AG08396 (cell line): ENCODE data around the gene GRIK1.
"Not testable (repeated sequence)": the region's sequence is repeated elsewhere in the genome, so short reads cannot be mapped to it uniquely, and the experiment has no call there.

Experiments
- DNase-seq: peaks from one replicate; pipeline ENCODE4 v3.0.0; 2012; ENCODE audit warnings: low spot score, mixed read lengths

Gene GRIK1

DNA sequence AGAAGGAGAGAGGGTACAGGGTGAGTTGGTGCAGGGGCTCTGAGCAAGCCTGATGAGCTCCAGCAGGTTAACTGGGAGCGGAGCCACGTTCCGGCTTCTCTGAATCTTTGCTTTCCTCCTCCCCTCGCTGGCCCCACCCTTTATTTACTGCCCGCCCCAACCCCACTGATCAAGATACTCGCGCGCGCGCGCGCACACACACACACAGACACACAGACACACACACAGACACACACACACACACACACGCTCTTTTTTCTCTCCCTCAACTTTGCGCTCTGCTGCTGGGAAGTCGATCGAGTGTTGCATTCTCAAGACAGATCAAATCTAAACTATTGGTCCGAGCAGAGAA is at the start of gene GRIK1:
Gene GRIK1, minus strand, starts transcription at position 73 of the 352 bp plus-strand sequence.
- no peak for DNase-seq

GRCh38 chr21:29987762-29988161 is 48.0 kb upstream of the GRIK1 start:
- no peak for DNase-seq

GRCh38 chr21:29985866-29986265 is 46.1 kb upstream of the GRIK1 start:
- DNase-seq: no peak

- DNase-seq: no peak
Observed at GRCh38 chr21:29979043-29979442, 39.2 kb upstream of the GRIK1 start.

GRCh38 chr21:29975776-29976175 is 36.0 kb upstream of the GRIK1 start:
- no peak for DNase-seq

DNA sequence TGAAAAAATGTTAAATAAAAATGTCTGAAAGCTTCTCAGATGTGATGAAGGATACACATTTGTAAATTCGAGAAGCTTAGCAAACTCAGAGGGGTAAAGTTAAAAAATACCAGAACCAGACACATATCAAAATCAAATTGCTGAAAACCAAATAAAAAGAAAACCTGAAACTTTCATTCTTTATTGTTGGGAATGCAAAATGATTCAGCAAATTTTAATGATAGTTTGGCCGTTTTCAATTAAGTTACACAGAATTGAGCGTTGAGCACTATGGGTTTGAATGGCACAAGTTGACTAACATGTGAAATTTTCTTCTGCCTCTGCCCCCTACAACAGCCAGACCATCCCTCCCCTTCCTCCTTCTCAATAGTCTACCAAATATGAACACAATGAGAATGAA is 33.5 kb upstream of the GRIK1 start:
- DNase-seq: no peak

DNA sequence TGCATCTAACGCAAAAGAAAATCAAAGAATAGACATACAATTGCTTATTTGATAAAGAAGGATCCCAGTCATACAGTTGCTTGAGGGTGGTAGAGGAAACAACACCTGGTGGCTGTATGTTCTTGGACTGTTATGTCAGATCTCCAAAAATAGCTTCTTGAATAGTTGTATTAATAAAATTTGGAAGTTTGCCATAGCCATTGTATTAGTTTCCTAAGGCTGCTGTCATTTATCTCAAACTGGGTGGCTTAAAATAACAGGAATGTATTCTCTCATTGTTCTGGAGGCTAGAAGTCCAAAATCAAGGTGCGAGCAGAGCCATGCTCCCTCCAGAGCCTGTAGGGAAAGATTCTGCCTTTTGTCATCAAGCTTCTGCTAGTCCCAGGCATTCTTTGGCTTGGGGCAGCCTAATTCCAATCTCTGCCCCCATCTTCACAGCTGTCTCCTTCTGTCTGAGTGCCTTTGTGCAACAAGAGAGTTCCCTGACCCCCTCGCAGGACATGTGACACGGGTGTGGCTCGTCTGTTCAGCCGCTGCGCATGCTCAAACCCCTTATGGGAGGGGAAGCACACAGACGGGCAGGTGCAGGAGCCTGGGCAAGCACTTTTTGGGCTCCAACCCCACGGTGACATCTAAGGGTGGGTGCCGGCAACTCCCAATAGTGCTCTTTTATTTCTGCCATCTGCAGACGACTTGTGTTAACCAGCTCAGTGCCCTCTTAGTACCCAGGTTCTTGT is 21.7 kb upstream of the GRIK1 start:
- no peak for DNase-seq

DNA sequence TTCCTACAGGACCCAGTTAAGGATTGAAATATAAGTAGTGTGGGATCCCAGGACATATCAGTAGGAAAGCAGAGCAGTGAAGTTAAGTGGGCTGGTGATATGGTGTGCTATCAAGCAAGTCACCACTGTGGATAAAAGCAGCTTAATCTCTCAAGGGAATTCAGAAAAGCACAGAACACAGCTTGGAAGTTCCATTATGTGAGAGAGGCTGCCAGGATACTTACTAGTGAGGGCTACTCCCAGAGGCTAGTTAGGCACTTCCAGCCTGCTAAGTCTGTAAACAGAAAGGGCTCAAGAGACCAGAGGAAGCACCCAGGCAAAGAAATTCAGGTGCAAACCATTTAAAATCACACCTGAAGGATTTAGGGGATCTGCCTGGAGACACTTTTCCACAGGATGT is 18.8 kb upstream of the GRIK1 start:
- DNase-seq: no peak

- DNase-seq: not testable (repeated sequence)
Observed at GRCh38 chr21:29958035-29958434, 18.2 kb upstream of the GRIK1 start.

DNA sequence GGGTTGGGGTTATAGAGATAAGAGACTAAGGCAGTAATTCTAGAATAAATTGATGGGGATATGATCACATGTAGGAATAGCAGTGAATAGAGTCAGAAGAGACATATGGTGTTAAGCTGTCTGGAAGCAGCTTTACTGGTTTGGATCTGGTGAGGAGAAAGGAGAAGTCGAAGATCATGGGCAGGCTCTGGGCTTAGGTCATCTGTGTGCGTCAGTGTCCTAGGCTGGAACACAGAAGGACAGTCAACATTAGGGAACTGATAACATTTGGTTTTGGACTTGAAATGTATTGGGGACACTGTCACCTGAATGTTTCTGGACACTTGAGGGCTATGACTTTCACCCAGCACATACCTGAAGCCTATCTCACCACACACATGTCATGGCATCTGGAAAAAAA is 13.9 kb upstream of the GRIK1 start:
- DNase-seq: no peak

GRCh38 chr21:29953072-29953471 is 13.3 kb upstream of the GRIK1 start:
- DNase-seq: no peak

DNA sequence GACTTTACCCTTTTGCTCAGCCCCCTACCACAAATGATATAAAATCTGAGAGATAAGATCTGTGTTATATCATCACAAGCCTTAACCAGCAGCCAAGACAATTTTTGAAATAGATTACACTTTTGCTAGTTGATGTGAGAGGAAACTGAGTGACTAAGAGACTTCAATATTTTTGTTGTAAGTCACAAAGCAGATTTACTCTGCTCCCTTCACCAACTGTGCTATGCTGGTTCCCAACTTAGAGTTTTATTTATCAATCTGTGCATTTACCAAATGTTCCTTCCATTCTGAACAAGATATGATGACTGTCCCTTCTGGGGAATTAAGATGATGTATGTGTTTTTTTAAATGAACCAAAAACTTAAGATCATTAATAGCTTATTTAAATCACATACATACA is 12.1 kb upstream of the GRIK1 start:
- DNase-seq: no peak

- DNase-seq: no peak
Observed at GRCh38 chr21:29949991-29950390, 10.2 kb upstream of the GRIK1 start.

- DNase-seq: no peak
Observed at GRCh38 chr21:29947119-29947518, 7.3 kb upstream of the GRIK1 start.

- DNase-seq: no peak
Observed at GRCh38 chr21:29943885-29944284, 4.1 kb upstream of the GRIK1 start.

GRCh38 chr21:29942034-29942433 is 2.2 kb upstream of the GRIK1 start:
- DNase-seq: no peak

- DNase-seq: no peak
Observed at GRCh38 chr21:29940991-29941390, 1.2 kb upstream of the GRIK1 start.

- no peak for DNase-seq
Observed at GRCh38 chr21:29940361-29940760, 565 bp upstream of the GRIK1 start.

DNA sequence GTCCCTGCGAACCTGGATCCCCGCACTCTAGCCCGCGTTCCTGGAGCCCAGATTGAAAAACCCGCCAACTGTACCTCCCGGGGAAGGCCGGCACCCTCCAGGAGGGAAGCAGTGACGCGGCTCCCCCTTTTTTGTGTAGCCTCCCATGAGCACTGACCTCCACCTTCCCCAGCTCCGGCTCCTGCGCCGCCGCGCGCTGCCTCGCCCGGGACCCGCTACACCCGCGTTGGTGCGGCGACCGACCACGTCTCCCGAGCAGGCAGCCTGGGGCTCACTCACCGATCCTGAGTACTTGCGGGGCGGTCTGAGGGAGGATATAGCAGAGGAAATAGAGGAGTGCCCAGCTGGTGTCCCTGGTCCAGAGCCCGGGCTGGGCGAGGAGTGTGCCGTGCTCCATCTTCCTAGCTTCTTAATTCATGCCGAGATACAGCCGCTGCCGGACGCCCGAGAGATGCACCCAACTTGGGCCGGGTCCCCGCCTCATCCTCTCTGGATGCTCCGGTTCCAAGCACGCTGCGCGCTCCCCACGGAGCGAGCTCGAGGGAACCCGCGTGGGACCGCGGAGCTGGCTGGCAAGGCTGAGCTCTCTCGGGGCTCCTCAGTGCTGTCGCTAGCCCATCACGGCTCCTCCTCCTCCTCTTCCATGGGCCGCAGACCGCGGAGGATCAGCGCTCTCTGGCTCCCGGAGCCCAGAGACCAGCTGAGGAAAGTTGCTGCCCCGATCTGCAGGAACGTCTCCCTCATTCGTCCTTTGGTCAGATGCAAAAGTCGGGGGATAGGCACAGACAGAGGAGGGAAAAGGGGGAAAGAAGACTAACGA is 482 bp downstream of the GRIK1 start:
- DNase-seq: peak; percentile 7

DNA sequence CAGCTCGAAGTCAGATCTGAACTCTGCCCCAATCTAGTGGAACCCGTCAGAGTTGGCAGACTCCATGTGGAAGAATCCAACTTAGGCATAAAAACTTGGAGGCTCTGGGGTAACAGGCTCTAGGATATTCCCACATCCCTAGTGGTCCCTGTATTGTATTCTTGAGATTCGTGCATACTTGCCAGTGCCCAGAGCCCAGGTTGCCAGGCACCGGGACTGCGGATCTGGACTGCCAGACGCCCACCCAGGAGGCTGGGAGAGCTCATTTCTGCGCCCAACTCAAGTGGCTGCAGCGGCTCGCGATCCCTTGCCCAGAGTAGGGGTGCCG is 1.1 kb downstream of the GRIK1 start:
- DNase-seq: no peak

DNA sequence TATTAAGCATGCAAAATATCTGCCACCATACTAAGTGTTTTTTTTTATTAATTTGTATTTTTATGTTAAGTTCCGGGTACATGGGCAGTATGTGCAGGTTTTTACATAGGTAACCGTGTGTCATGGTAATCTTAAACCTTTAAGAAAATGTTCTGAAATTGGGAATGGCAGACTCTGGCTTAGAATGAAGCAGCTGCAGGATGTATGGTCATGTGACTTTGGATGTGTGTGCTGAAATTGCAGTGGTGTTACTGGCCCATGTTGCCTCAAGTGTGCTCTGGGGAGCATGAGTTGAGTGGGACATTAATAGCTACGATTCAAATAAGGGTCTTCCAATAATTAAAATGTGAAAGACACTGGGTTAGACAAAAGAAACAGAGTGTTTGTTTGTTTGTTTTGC is 6.7 kb downstream of the GRIK1 start:
- DNase-seq: no peak

- no peak for DNase-seq
Observed at GRCh38 chr21:29928537-29928936, 11.3 kb downstream of the GRIK1 start.

DNA sequence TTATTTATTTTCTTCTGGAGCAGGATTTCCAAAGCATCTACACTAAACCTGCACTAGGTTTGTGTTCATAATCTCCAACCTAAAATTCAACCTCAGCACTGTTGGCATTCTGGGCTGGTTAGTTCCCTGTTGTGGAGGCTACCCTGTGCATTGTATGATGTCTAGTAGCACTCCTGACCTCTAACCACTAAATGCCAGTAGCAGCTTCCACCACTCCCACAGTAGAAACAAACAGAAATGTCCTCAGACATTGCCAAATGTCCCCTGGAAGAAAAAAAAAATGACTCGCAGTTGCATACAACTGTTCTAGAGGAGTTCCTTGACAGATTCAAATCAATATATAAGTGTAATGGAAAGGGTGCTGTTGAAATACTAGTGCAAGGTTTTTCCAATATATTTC is 18.9 kb downstream of the GRIK1 start:
- no peak for DNase-seq

- no peak for DNase-seq
Observed at GRCh38 chr21:29914326-29914725, 25.5 kb downstream of the GRIK1 start.
